A673 (cell line): ENCODE results near the gene SH3RF3.

ENCODE experiments used
- EZH2 ChIP-seq: fragments of 200-600 bp; sonication (generic); IDR thresholded peaks from 2 replicates; pipeline ENCODE4 v1.6.1; 2017; ENCODE audit warnings: borderline replicate concordance, low read depth, mild to moderate bottlenecking, mixed read lengths, antibody characterized with exemption, low read length; ENCODE audit not compliant: poor library complexity, severe bottlenecking
- TF ChIP-seq, protein P1 (sequence below): fragments of 300-800, 200-600 bp; sonication (generic); conservative IDR thresholded peaks from 2 replicates; pipeline ENCODE4 v1.5.1; 2017; ENCODE audit warnings: low read depth, mild to moderate bottlenecking, antibody characterized with exemption, low read length, moderate library complexity, mixed read lengths

DNA sequence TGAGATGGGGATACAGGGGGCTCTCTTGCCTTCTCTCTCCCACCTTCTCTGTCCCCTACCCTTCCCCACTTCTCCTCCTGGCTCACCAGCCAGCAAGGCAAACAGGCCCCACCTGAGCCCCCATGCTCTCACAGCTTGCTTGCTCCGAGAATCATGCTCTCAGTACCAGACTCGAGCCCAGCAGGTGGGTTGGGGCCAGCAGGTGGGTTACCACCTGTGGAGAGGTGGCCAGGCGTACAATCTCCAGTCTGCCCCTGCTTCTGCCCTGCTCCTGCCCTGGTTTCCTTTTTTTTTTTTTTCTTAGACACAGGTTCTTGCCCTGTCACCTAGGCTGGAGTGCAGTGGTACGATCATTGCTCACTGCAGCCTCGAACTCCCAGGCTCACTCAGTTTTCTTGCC is 214.5 kb downstream of the SH3RF3 start:
- TF ChIP-seq, protein P1, sequence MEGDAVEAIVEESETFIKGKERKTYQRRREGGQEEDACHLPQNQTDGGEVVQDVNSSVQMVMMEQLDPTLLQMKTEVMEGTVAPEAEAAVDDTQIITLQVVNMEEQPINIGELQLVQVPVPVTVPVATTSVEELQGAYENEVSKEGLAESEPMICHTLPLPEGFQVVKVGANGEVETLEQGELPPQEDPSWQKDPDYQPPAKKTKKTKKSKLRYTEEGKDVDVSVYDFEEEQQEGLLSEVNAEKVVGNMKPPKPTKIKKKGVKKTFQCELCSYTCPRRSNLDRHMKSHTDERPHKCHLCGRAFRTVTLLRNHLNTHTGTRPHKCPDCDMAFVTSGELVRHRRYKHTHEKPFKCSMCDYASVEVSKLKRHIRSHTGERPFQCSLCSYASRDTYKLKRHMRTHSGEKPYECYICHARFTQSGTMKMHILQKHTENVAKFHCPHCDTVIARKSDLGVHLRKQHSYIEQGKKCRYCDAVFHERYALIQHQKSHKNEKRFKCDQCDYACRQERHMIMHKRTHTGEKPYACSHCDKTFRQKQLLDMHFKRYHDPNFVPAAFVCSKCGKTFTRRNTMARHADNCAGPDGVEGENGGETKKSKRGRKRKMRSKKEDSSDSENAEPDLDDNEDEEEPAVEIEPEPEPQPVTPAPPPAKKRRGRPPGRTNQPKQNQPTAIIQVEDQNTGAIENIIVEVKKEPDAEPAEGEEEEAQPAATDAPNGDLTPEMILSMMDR: no peak
- TF ChIP-seq EZH2: no peak
